GM18873 (cell line): ENCODE results near the gene SUGP2.

Experiments used
- ATAC-seq: cut with Tn5 transposase; IDR thresholded peaks from one replicate; pipeline ENCODE4 v1.9.1; 2021; ENCODE audit warnings: mild to moderate bottlenecking, moderate library complexity, moderate number of reproducible peaks; ENCODE audit not compliant: unreplicated experiment, low FRiP score

Gene SUGP2

DNA sequence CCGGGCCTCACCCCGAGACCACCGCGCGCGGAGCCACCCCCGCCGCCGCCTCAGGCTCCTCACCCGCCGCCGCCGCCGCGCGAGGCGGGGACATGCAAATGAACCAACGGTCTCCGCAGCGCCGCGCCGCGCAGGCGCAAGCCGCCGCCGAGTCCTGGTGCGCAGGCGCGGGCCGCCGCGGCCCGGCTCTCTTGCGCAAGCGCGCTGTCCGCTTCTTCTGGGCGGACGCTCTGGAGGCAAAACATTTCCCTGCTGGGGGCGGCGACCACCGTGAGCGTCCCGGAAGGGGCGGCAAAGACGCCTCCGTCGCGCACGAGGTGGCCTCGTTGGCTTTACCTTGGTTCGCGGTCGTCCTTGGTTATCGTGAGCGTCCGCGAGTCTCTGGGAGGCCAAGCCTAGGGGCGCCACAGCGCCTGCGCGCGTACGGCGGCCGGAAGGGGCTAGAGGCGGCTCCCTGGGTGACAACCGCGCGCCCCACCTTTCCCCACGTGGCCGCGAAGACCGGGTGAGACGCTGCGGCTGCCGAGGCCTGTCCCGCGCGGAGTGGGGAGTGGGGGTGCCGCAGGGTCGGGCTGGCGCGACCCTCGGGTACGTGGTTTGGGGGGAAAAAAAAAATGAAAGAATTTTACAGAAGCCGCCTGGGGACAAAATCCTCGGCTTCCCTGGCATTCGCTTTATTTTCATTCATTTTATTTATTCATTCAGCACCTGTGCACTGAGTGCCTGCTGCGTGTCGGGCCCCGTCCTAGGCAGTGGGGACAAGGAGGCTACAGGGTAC, at the start of gene SUGP2, which contains the start of gene ARMC6:
Gene SUGP2, minus strand, starts transcription at position 92 of the 778 bp plus-strand sequence. CDS start 2,446 bp downstream, outside the sequence.
Gene ARMC6, plus strand, starts transcription at position 178 of the 778 bp plus-strand sequence. CDS start 607 bp downstream, outside the sequence.
- ATAC-seq, result peak; percentile 68

DNA sequence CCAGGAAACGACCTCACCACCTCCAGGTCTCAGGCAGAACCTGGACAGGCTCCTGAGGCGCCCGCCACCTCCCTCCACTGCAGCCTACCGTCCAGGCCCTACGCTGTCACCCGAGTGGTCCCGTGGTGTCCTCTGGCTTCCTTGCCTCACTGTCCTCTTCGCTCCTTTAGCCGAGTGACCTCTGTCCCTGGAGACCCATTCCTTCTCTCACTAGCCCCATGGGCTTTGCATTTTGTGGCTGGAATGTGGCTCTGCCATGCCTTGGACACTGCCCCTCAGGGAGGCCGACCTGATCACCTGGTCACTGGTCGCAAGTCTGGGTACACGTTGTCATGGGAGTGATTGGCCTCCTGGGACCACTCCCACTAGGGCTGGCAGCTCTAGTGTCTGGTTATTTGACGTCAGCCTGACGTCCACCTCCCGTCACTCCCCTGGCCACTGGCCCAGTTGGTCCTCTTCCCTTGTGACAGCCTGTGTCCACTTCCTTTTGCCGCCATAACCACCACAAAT, 48.4 kb upstream of the SUGP2 start:
- ATAC-seq, result no peak

DNA sequence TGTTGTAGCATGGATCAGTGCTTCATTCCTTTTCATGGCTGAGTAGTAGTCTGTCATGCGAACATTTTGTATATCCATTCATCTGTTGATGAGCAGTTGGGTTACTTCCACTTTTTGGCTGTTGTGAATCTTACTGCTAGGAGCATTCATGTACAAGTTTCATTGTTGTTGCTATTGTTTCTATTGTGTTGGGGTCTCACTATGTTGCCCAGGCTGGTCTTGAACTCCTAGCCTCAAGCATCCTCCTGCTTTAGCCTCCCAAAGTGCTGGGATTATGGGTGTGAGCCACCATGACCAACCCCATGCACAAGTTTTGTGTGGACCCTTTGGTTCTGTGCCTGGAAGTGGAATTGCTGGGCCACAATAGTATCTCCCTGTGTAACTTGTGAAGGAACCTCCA, 46.3 kb upstream of the SUGP2 start:
- no peak for ATAC-seq

DNA sequence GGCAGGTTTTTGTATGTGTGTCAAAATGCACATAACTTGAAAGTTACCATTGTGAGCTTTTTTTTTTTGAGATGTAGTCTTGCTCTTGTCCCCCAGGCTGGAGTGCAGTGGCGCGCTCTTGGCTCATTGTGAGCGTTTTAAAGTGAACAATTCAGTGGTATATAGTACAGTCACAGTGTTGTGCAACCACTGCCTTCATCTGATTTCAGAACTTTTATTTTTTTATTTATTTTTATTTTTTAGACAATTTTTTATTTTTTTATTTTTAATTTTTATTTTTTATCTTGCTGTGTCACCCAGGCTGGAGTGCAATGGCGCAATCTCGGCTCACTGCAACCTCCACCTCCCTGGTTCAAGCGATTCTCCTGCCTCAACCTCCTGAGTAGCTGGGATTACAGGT, 45.5 kb upstream of the SUGP2 start:
- ATAC-seq, result no peak

DNA sequence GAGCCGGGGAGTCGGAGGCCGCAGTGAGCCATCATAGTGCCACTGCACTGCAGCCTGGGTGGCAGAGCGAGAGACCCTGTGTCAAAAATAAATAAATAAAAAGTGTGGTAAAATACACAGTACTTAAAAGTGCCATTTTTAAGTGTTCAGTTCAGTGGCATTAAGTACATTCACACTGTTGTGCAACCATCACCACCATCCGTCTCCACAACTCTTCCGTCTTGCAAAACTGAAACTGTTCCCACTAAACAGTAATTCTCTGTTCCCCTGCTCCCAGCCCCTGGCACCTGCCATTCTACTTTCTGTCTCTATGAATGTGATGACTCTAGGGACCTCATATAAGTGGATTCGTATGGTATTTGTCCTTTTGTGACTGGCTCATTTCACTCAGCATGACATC, 43.8 kb upstream of the SUGP2 start:
- no peak for ATAC-seq

DNA sequence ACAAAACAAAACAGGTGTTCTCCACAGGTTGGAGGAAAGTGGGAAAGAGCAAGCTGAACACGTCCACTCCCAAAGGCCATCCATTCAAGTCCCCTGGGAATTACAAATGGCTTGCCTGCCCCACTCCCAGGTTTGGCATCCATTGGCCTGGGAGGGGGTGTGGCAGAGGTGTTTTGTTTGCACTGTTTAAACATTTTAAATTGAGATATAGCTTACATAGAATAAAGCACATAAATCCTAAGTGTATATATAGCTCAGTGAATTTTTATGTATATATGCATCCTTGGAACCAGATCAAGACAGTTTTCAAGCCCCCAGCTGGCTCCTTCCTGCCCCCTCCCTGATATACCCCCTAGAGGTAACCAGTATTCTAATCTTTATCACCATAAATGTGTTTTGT, 43.2 kb upstream of the SUGP2 start:
- no peak for ATAC-seq

DNA sequence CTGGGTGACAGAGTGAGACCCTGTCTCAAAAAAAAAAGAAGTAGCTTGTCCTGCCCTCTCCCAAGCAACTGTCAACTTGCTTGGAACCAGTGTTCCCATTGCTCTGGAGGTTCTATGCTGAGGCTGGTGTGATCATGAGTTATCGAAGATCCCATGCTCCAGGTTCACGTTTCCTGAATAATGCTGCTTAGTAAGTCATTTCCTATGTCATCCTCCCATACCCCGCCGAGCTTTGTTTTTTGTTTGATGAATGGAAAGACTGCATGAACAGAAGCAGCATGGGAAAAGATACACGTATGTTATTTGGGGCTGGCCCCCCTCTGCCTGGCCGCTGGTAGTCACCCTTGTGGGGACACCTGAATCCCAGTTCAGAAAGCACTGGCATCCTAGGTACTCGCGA, 41.8 kb upstream of the SUGP2 start:
- no peak for ATAC-seq

DNA sequence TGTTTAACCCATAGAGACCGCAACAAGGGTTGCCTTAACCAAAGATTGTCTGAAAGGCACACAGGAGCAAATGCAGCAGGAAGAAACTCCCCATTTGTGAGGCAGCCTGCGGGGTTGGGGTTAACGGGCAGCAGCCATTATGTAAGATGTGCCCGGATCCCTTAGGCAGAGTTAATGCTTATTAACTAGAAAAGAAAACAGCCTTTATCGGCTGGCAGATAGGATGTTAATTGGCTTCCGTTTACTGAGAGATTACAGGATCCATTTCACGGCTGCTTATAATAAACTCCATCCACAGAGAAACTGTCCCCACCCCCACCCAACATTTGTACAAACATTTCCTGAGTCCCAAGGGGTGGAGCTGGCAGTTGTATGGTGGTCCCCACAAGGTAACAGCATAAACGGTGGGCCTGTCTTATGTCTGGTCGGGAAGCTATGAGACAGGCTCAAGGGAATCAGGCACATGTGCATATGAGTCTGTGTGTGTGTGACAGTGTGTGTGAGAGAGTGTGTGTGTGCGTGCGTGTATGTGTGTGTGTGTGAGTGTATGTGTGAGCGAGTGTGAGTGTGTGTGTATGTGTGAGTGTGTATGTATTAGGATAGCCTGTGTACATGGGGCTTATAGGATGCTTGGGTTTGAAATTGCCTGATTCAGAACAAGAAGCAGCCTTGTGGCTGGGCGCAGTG, 41.0 kb upstream of the SUGP2 start:
- ATAC-seq, result no peak

DNA sequence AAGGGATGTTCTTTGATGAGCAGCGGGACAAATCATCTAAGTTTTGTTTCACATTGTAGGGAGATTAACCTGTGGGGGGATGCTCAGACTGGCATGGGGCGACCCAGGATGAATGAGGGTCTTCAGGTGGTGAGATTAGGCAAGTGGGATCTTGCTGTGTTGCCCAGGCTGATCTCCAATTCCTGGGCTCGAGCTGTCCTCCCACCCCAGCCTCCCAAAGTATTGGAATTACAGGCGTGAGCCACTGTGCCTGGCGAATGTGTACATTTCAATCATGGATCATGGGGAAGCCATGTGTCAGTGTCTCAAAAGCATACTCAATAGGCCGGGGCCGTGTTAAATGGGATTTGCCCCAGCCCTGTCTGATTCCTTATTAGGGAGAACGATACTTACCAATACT, 38.6 kb upstream of the SUGP2 start:
- ATAC-seq, result no peak

DNA sequence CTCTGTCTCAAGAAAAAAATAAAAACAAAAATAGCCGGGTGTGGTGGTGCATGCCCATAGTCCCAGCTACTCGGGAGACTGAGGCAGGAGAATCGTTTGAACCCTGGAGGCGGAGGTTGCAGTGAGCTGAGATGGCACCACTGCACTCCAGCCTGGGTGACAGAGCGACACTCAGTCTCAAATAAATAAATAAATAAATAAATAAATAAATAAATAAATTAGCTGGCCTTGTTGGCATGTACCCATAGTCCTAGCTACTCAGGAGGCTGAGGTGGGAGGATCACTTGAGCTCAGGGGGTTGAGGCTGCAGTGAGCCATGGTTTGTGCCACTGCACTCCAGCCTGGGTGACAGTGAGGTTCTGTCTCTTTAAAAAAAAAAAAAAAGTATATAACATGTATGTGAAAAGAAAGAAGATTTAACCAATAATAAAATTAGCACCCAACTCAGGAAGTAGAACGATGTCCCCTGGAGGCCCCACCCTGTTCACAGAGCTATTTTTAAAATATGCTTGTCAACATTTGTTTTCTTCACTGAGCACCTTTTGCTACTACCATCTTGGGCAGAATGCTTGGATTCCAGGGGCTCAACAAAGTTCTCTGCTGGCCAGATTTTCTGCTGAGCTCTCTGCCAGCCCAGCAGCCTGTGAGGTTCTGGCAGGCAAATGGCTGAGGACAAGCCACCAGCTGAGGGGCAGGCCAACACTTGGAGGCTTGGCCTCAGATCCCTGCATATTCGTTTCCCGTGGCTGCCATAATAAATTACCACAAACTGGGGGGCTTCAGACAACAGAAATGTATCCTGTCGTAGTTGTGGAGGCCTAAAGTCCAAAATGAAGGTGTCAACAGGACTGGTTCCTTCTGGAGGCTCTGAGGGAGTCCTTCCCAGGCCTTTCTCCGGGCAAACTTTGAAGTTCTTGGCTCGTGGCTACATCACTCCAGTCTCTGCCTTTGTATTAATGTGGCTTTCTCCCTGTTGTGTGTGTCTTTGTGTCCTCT, 35.6 kb upstream of the SUGP2 start:
- no peak for ATAC-seq

DNA sequence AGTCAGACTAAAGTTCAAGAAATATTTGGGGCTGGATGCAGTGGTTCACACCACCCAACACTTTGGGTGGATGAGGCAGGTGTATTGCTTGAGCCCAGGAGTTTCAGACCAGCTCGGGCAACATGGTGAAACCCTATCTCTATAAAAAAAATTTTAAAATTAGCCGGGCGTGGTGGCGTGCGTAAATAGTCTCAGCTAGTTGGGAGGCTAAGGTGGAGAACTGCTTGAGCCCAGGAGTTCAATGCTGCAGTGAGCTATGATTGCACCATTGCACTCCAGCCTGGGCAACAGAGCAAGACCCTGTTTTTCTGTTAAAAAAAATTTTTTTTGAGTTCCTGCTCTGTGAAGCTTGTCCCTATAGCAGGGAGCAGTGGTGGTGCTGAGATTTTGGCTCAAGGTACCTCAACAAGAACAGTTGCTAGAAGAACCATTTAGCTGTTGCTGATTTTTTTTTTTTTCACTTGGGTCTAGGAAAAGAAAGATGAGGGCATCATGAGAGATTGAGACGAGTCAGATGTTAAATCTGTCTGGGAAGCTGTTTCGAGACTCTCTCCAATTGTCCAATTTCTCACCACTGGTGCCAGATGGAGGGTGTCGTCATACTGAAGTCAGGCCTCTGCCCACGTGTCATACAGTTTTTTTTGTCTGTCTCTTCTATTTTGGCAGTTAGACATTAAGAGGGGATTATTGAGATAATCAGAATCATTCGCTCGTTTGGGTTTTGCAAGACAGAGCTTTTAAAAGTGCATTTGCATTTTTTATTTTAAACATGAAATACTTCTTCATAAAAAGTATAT, 34.2 kb upstream of the SUGP2 start:
- no peak for ATAC-seq

DNA sequence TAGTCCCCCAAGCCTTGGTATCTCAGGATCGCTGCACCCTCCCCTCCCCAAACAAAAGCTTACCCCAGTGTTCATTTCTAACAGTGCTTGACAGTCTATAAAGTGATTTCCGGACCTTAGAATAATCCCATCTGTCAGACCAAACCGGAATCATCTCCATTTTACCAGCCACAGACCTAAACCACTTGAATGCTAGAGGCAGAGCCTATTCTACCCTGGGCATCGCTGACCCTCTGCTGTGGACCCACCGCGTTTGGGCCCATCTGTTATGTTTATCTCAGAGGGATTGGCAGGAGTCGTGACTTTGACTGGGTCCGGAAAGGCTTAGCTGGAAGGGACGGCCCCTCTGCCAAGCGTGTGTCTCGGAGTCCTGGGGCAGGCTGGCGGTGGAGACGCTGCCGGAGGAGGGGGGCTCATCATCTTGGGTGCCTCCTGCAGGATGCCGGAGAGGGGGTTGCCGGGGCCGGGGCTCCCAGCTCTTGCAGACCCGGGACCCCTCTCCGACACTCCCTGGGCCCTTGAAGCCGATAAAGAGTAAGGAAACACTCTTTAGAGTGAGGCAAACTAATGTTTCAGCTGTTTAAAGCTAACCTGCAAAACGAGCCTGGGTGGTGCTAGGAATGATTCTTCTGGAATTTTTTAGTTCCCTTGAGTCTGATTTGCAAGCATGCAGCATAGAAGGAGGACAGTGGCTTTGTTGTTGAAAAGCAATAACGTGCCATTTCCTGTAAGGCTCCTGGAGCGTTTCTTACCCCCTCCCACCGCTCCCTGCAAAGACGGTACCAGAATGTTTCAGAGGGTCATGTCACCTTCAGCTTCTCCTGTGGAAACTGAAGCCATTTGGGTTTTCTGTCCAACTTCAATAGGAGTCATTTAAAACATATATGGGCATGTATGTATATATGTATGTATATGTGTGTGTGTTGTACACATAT, 31.8 kb upstream of the SUGP2 start:
- no peak for ATAC-seq

DNA sequence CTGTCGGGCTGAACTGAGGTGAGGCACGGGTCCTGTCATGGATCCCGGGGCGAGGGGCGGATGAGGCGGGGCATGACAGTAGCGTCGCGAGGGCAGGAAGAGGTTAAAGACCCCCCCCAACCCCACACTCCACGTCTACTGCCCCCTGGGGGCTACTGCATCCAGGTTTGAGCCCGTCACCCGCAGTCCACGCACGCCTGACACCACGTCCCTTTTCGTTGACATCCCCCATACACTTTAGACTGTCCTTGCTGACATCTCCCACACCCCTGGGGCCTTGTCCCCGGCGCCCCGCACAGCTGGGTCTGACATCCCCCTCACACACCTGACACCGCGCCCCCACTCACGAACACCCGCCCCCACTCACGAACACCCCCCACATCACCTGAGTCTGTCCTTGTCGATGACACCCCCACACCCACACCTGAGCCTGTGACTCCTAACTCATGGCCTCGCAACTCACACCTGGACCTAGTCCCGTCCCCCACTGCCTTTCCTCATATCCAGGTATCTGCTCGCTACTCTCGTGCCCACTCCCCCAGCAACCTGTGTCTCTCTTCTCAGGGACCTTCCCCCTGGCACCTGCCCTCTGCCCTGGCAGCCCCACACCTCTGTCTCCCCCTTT, 30.9 kb upstream of the SUGP2 start:
- no peak for ATAC-seq

DNA sequence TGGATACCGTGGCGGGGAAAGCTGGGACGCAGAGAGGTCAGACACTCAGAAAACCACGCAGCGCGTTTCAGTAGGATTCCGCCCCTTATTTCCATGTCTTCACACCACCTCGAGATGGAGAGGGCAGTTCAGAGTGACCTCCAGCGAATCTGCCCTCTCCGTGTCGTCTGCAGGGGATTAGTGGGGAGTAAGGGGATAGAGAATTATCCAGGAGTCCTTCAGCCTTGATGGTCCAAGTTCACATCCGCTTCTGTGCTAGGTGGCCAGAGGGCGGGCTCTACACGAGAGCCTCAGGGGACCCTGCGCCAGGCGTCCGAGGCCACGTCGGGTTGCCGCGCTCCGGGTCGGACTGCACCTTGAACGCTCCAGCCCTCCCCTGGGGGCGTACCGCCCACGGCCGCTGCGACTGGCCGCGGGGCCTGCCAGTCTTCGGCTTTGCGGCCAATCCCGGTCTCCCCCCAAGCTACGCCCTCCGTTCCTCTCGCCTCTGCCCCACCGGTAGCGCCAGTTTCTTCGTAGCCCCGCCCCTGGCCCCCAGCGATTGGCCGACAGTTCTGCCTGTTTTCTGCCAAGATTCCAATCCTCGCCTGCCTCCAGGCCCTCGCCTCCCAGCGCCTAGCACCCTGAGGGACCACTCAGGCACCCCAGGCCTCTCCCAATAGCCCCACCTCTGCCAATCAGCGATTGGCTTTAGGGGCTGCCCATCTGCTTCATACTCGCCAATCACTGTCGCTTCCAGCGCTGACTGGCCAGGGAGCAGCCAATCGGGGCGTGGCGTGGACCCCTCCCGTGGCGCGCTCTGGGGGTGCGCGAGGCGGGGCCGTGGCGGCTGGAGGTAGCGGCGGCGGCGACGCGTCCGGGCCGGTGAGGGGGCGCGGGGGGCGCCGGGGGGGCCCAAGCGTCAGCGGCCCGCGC, 30.1 kb upstream of the SUGP2 start, which contains the start of gene SLC25A42:
Gene SLC25A42, plus strand, starts transcription at position 812 of the 915 bp plus-strand sequence. CDS start 32,131 bp downstream, outside the sequence.
- peak; percentile 92 for ATAC-seq

DNA sequence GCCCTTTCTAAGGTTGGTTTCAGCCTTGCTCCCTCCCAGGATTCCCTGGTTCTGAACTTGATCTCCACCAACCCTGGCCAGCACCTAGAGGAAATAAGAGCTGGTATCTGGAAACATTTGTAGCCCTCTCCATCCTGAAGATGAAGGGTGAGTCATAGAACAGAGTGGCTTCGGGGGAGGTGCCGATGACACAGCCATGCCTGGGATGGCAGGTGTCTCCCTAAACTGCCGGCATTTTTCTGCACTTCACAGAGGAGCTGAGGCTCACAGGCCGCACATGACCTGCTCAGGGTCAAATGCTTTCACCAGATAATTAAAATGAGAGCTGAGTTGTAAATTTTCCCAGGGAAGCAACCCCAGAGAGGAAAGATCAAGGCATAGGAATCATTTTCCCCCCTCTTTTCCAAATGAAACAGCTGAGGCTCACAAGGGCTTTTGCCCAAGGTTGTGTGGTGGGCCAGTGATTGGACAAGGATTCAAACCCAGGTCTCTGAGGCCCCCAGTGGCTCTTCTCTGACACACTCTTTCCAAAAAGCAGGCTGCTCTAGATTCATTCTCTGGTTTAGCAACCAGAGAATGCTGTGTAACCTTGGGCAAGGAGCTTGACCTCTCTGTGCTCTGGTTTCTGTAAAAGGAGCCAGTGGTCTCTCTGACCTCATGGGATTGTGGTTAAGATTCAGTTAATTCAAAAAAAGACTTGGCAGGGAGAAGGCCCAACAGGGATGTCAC, 29.3 kb upstream of the SUGP2 start:
- ATAC-seq, result no peak

DNA sequence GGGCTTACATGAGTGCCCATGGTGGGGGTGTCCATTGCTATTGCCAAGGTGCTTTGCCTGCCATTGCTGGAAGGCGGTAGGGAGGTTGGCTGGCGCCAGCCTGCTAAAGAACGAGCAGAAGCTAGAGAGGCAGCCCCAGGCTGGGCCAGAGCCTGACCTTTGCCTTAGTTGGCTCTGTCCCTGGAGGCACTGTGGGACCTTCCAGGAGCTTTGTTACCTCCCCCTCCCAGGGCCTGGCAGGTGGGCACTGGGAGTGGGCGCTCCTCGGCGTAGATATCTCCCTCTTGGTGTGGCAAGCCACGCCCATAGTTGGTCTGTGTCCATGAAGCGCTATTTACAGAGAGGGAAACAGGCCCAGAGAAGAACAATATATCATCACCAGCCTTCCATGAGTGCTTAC, 28.2 kb upstream of the SUGP2 start:
- ATAC-seq, result no peak
